ENCODE results near the gene SCAPER.
"Not testable (repeated sequence)": the region's sequence is repeated elsewhere in the genome, so short reads cannot be mapped to it uniquely, and the experiment has no call there.

SCAPER gene

DNA sequence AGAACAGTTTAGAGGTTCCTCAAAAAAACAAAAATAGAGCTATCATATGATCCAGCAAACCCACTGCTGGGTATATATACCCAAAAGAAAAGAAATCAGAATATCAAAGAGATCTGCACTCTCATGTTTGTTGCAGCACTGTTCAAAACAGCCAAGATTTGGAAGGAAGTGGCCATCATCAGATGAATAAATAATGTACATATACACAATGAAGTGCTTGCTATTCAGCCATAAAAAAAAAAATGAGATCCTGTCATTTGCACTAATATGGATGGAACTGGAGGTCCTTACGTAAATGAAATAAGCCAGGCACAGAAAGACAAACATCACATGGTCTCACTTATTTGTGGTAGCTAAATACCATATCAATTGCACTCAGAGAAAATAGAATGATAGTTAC, 58.4 kb downstream of the SCAPER start:
- no peak for DNase-seq

GRCh38 chr15:76844096-76844495, 61.0 kb downstream of the SCAPER start:
- no peak for DNase-seq

GRCh38 chr15:76843269-76843668, 61.9 kb downstream of the SCAPER start:
- no peak for DNase-seq

DNA sequence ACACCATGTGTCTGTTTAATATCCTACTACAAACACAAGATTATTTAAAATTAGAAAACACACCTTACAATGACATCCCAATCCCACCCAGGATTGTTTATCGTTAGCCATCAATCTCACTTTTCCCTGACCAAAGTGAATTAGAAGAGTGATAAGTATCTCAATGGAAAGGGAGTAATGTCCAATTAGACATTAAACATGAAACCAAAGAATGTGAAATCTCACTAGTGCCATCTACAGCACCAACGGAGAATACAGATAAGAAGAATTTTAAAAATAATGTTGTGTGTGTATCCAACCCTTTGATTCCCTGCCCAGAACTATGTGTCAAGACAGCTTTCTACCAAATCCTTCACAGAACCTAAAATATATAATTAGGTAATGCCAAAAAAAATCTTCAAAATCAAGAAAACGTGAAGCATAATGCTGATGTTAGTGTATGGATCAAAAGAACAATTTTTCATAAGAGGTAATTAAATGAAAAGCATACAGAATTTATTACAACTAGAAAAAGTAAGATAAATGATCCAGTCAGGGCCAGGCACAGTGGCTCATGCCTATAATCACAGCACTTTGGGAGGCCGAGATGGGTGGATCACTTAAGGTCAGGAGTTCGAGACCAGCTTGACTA, 64.2 kb downstream of the SCAPER start:
- peak; percentile 17 for DNase-seq

GRCh38 chr15:76839173-76839572, 66.0 kb downstream of the SCAPER start:
- no peak for DNase-seq

GRCh38 chr15:76837474-76837873, 67.7 kb downstream of the SCAPER start:
- DNase-seq = no peak

GRCh38 chr15:76829939-76830338, 75.2 kb downstream of the SCAPER start:
- DNase-seq = no peak

GRCh38 chr15:76823890-76824289, 81.2 kb downstream of the SCAPER start:
- no peak for DNase-seq

GRCh38 chr15:76823303-76823702, 81.8 kb downstream of the SCAPER start:
- no peak for DNase-seq

GRCh38 chr15:76818926-76819325, 86.2 kb downstream of the SCAPER start:
- not testable (repeated sequence) for DNase-seq

- DNase-seq = no peak
These were observed 89.7 kb downstream of the SCAPER start for GRCh38 chr15:76815421-76815820.

- no peak for DNase-seq
These were observed 92.8 kb downstream of the SCAPER start for GRCh38 chr15:76812381-76812780.

GRCh38 chr15:76809412-76810103, 95.6 kb downstream of the SCAPER start:
- peak; percentile 26 for DNase-seq

- DNase-seq = no peak
These were observed 102.0 kb downstream of the SCAPER start for GRCh38 chr15:76803049-76803571.

DNA sequence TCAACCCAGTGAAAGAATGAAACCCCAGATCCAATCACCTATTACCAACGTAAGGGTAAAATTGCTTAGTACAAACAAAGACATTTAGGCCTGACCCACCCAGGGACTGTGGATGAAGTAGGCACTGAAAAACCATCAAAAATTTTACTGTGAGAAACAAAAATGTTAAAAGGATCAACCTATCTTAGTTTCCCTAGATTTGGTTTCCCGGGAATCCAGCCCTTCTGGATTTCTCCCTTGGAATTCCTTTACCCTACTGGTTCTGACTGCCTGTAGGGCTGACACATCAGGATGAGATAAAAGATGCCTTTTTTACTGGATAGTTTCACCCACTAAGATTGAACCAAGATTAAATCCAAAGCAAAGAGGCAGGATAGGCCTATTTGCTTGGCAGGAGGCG, 102.7 kb downstream of the SCAPER start:
- no peak for DNase-seq

- peak; percentile 7 for DNase-seq
These were observed 105.4 kb downstream of the SCAPER start for GRCh38 chr15:76799760-76800159.

- no peak for DNase-seq
These were observed 109.9 kb downstream of the SCAPER start for GRCh38 chr15:76795217-76795616.

- no peak for DNase-seq
These were observed 112.0 kb downstream of the SCAPER start for GRCh38 chr15:76793162-76793561.

DNA sequence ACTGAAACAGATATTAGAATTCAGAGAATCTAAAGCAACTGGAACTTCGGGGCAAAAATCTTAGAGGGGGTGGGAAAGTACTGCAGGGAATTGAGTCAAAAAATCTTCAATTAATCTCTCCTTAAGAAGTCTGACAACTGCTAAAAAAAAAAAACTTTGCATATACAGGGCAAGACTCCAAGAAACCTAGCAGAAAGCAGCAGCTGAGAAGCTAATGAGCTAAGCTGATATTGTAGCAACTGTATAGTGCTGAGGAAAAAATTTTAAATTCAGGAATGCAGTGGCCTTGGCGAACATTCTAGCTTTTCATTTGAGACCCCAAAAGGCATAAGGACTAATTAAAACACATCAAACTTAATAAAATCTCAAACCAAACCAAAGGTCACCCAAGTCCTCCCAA, 113.6 kb downstream of the SCAPER start:
- no peak for DNase-seq

- DNase-seq = no peak
These were observed 117.9 kb downstream of the SCAPER start for GRCh38 chr15:76787273-76787672.

DNA sequence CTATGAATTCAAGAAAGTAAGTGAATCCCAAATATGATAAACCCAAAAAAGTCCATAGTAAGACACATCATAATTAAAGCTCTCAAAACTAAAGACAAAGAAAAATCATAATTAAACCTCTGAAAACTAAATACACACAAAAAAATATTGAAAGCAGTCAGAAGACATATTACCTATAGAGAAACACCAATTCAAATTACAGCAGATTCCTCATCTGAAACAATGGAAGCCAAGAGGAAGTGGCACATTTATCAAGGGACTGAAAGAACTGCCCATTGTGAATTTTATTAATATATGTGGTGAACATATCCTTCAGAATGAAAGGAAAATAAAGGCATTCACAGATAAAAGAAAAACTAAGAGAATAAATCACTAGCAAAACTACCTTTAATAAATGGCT, 128.2 kb downstream of the SCAPER start:
- DNase-seq = no peak

DNA sequence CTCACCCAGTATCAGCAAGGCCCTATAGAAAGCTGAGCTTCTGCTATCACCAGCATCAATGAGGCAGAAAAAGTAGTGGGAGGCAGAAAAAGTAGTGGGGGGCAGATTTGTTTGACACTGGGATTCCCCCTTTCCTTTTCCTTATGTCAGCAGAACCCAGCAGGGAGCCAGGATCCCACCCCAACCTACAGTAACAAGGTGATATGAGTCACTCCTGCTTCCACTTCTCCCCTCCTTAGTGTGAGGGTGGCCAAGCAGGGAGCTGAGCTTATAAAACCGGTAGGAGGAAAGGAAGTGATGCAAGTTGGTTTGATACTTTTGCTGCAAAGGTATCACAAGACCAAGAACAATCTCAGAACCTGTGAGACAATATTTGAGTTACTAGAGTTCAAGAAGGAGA, 128.7 kb downstream of the SCAPER start:
- no peak for DNase-seq

DNA sequence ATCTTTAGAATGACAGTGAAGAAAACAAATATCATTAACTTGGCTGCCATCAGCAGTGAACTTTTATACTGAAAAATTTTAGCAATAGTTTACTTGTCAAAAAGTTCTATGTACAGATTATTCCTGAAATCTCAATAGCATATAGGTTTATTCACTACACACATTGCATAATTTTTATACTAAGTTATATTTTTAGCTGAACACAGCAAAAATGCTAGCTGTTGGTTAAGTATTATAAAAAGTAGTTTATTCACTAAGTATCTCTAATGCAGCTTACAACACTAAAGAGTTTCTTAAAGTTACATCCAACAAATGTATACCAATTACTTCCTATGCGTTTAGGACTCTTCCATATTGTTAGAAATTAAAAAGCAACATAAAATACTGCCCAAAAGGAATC, 131.9 kb downstream of the SCAPER start:
- no peak for DNase-seq

DNA sequence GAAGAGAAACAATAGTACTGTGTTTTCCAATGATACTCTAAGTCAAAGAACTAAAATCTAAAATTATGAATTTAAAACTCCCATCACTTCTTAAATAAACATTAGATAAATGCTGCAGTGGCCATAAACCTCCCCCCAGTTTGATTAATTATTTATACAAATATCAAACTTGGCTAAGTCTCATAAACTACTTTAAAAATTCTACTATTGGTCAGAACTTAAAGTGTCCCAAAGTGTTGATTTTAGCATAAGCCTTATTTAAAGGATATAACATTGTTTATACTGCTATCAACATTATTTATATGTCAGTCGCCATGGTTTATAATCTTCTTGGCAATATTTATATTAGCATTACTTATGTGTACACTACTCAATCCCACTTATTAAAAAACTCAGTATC, 132.4 kb downstream of the SCAPER start:
- DNase-seq = no peak

GRCh38 chr15:76764004-76764403, 141.1 kb downstream of the SCAPER start:
- no peak for DNase-seq
